Thymus (tissue), 11 donors: Measurements from ENCODE around the gene MYO5B. TPM values are rescaled to one million over a fixed set of nuclear protein-coding genes. Genes with fewer than 3 reads are reported as not detected.
"Not testable (repeated sequence)": the region's sequence is repeated elsewhere in the genome, so short reads cannot be mapped to it uniquely, and the experiment has no call there.

Experiments used
- DNase-seq, 9 donors: peaks; one replicate each; pipeline ENCODE4 v3.0.0-alpha.2; 2013; ENCODE audit warnings: low spot score in 9 of 9, low read depth in 6 of 9, missing footprints in 1 of 9
- H3K27ac ChIP-seq, 2 donors: one replicate each; pipeline ENCODE4 v1.5.1; 2013; ENCODE audit warnings: control low read depth in 1 of 2, low read depth in 1 of 2, low read length in 1 of 2, mild to moderate bottlenecking in 1 of 2, moderate library complexity in 1 of 2
- H3K27me3 ChIP-seq, 2 donors: one replicate each; pipeline ENCODE4 v1.5.1; 2013; ENCODE audit warnings: low read length in 1 of 2; ENCODE audit not compliant: control insufficient read depth in 2 of 2, insufficient read depth in 1 of 2
- H3K36me3 ChIP-seq, 2 donors: one replicate each; pipeline ENCODE4 v1.5.1; 2013; ENCODE audit warnings: low read length in 1 of 2, mild to moderate bottlenecking in 1 of 2, moderate library complexity in 1 of 2; ENCODE audit not compliant: control insufficient read depth in 2 of 2, insufficient read depth in 2 of 2
- H3K4me1 ChIP-seq, 2 donors: one replicate each; pipeline ENCODE4 v1.5.1; 2013; ENCODE audit warnings: low read length in 2 of 2; ENCODE audit not compliant: control insufficient read depth in 2 of 2, insufficient read depth in 2 of 2
- H3K4me3 ChIP-seq, 2 donors: one replicate each; pipeline ENCODE4 v1.5.1; 2013; ENCODE audit warnings: low read length in 2 of 2, control low read depth in 1 of 2, mild to moderate bottlenecking in 1 of 2
- H3K9me3 ChIP-seq, 2 donors: one replicate each; pipeline ENCODE4 v1.5.1; 2013; ENCODE audit warnings: low read length in 1 of 2, mild to moderate bottlenecking in 1 of 2; ENCODE audit not compliant: control insufficient read depth in 2 of 2, insufficient read depth in 1 of 2
- WGBS: extraction: QIAGEN DNeasy Blood & Tissue Kit; methylation state at CpG from one replicate; pipeline ENCODE4 v1.1.7; 2013; 5-methylcytosine and 5-hydroxymethylcytosine counted together
- polyA plus RNA-seq: library from polyadenylated mRNA; stranded (reverse); fragments of 200-250 nt; gene quantifications from one replicate; pipeline ENCODE4 v1.2.3, GENCODE V29; 2013
- total RNA-seq: library from RNA; stranded (reverse); fragments of 120-200 nt; gene quantifications from one replicate; pipeline ENCODE4 v1.2.4, GENCODE V29; 2013
- donor health status: healthy.

Gene MYO5B
- total and polyA plus RNA-seq, 2 donors = 6.2 to 11.1 TPM

DNA sequence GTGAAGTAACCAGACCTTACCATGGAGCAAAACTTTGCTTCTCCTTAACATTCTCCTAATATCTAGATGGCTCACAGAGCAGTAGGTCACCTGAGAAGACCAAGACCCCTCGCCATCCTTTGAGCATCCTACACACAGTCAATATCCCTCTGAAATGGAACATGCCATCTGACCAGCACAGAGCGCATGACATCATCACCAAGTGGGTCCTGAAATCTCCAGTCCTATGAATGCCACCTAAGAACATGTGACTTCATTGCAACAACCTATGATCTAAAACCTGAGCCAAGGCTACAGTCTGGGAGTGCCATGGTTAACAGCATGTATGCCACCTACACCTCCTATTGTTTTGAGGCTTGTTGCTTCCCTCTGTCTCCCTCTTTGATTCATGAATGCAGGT lies 305.4 kb downstream of the MYO5B start:
- not testable (repeated sequence) for H3K36me3 ChIP-seq, H3K27me3 ChIP-seq, H3K27ac ChIP-seq, H3K4me1 ChIP-seq, H3K4me3 ChIP-seq, DNase-seq, H3K9me3 ChIP-seq
- WGBS = 44% methylated on average over 2 of the region's 2 CpGs

DNA sequence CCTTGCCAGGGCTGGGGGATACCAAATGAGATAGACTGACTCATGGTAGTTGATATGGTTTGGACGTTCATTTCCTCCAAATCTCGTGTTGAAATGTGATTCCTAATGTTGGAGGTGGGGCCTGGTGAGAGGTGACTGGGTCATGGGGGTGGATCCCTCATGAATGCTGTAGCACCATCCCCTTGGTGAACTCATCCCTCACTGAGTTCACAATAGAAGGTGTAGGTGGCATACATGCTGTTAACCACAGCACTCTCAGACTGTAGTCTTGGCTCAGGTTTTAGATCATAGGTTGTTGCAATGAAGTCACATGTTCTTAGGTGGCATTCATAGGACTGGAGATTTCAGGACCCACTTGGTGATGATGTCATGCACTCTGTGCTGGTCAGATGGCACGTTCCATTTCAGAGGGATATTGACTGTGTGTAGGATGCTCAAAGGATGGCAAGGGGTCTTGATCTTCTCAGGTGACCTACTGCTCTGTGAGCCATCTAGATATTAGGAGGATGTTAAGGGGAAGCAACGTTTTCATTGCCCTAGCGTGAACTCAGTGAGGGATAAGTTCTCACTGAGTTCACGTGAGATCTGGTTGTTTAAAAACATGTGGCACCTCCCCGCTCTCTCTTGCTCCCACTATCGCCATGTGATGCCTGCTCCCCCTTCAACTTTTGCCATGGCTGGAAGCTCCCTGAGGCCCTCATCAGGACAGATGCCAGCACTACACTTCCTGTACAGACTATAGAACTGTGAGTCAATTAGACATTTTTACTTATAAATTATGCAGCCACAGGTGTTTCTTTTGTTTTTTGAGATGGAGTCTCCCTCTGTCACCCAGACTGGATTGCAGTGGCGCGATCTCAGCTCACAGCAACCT lies 307.8 kb downstream of the MYO5B start:
- no peak for DNase-seq
- no peaks in the 10 kb centered on the region for H3K27me3 ChIP-seq

DNA sequence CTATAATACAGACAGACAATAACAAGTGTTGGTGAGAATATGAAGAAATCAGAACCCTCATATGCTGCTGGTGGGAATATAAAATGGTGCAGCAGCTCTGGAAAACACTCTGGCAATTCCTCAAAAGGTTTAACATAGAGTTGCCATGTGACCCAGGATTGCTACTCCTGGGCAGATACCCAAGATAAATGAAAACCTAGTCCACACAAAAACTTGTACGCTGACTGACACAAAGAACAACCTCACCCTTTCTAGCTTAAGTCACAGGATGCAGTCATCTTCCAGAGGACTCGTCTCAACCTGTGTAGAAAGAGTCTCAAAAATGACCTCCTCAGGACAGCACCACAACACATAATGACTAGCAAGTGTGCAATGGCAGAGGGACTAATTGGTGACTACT lies 310.0 kb downstream of the MYO5B start:
- no peak overlapping the region for H3K27ac ChIP-seq
- H3K9me3 ChIP-seq = no peaks in the 10 kb centered on the region
- 87% methylated on average over 2 of the region's 2 CpGs for WGBS

More for the DNA sequence above, 307.8 kb downstream of the MYO5B start:
- Histone ChIP-seq H3K4me1 (no peaks in the 10 kb centered on the region), H3K4me3 (no peak overlapping the region), H3K36me3 (no peaks in the 10 kb centered on the region), H3K27ac (no peak overlapping the region), H3K9me3 (no peaks in the 10 kb centered on the region)
- WGBS = 56% methylated on average over 10 of the region's 10 CpGs

GRCh38 chr18:49884465-49884864 lies 310.5 kb downstream of the MYO5B start:
- H3K36me3 ChIP-seq = no peaks in the 10 kb centered on the region
- WGBS = 94% methylated on average over 4 of the region's 4 CpGs
- no peaks in the 10 kb centered on the region for H3K4me1 ChIP-seq
- H3K9me3 ChIP-seq = no peaks in the 10 kb centered on the region
- H3K27ac ChIP-seq = no peak overlapping the region
- H3K4me3 ChIP-seq = no peak overlapping the region
- H3K27me3 ChIP-seq = no peaks in the 10 kb centered on the region
- no peak for DNase-seq

More for the DNA sequence above, 310.0 kb downstream of the MYO5B start:
- no peaks in the 10 kb centered on the region for H3K36me3 ChIP-seq
- DNase-seq = no peak
- H3K4me3 ChIP-seq = no peak overlapping the region
- no peaks in the 10 kb centered on the region for H3K4me1 ChIP-seq
- H3K27me3 ChIP-seq = no peaks in the 10 kb centered on the region

- no peak for DNase-seq
- no peaks in the 10 kb centered on the region for H3K27me3 ChIP-seq
- H3K4me3 ChIP-seq = no peak overlapping the region
- no peak overlapping the region for H3K27ac ChIP-seq
- H3K36me3 ChIP-seq = no peaks in the 10 kb centered on the region
- H3K9me3 ChIP-seq = no peaks in the 10 kb centered on the region
- no peaks in the 10 kb centered on the region for H3K4me1 ChIP-seq
- WGBS = 54% methylated on average over 3 of the region's 3 CpGs
These were observed 314.3 kb downstream of the MYO5B start for GRCh38 chr18:49880661-49881060.

- H3K27me3 ChIP-seq = no peaks in the 10 kb centered on the region
- no peaks in the 10 kb centered on the region for H3K4me1 ChIP-seq
- no peaks in the 10 kb centered on the region for H3K36me3 ChIP-seq
- no peak overlapping the region for H3K27ac ChIP-seq
- no peaks in the 10 kb centered on the region for H3K9me3 ChIP-seq
- H3K4me3 ChIP-seq = no peak overlapping the region
- no peak for DNase-seq
- 57% methylated on average over 3 of the region's 3 CpGs for WGBS
These were observed 315.7 kb downstream of the MYO5B start for GRCh38 chr18:49879271-49879580.

DNA sequence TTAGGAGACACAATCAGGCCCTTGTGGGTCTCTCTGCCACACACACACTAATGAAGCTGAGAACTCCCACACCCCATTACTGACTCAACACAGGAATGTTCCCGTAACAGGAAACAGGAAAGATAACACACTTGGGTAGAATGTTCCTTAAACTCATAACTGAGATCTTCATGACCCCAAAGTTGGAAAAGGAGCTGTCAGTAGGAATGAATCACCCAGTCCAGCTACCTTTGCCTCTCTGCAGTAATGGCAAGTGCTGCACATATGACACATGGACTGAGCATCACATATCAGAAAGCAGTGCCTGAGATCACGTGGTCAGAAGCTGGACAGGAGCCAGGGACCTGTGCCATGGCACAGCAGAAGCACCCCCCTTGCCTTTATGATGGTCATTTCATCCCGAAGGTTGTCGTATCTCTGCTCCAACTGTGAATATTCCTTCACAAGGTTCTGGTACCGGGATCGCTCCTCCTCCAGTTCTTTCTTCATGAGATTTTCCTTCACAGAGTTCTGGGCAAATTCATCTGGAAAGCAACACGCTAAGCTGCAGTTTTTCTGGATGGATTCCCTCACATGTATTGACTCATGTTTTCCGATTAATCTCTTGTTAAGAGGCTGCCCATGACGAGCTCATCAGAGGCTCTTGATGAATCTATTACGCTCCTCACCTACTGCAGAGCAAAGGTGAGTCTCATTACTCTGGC lies 316.2 kb downstream of the MYO5B start:
- H3K27me3 ChIP-seq = no peaks in the 10 kb centered on the region
- no peaks in the 10 kb centered on the region for H3K4me1 ChIP-seq
- WGBS = 87% methylated on average over 10 of the region's 10 CpGs
- H3K4me3 ChIP-seq = no peak overlapping the region
- no peaks in the 10 kb centered on the region for H3K9me3 ChIP-seq
- no peak overlapping the region for H3K27ac ChIP-seq
- no peak for DNase-seq
- H3K36me3 ChIP-seq = no peaks in the 10 kb centered on the region

- Histone ChIP-seq H3K27ac (no peak overlapping the region), H3K4me1 (no peaks in the 10 kb centered on the region), H3K4me3 (no peak overlapping the region), H3K27me3 (no peaks in the 10 kb centered on the region), H3K36me3 (no peaks in the 10 kb centered on the region), H3K9me3 (no peaks in the 10 kb centered on the region)
- DNase-seq = no peak
- 98% methylated on average over 2 of the region's 2 CpGs for WGBS
These were observed 316.9 kb downstream of the MYO5B start for GRCh38 chr18:49878015-49878414.

DNA sequence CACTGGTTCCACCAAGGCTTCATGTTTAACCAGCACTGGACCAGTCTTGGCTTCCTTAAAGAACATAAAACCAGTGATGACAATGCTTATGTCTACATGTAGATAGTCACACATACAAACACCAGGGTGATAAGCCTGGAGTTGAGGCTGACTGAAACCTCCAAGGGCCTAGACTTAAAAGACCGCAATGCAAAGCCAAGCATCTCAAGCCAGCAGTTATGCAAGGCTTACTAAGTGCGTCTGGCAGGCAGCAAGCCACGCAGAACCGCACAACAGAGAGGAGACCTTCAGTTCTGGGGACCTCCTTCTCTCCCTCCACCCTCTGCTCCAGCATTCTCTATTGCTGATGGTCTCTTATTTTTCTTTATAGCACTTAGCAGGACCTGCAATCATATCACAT lies 318.4 kb downstream of the MYO5B start:
- Histone ChIP-seq H3K9me3 (no peaks in the 10 kb centered on the region), H3K27me3 (peaks cover 0 to 2% of the 10 kb centered on the region in 2 donors), H3K36me3 (no peaks in the 10 kb centered on the region), H3K4me1 (no peaks in the 10 kb centered on the region), H3K4me3 (no peak overlapping the region), H3K27ac (no peak overlapping the region)
- WGBS = 84% methylated on average over 4 of the region's 4 CpGs
- no peak for DNase-seq
